Peyer's patch (tissue), 4 donors: ENCODE results near the gene MAP3K7. TPM values are rescaled to one million over a fixed set of nuclear protein-coding genes. Genes with fewer than 3 reads are reported as not detected.

Experiments
- DNase-seq, 3 donors: peaks; one replicate each; pipeline ENCODE4 v3.0.0-alpha.2; 2017 to 2019
- H3K27ac ChIP-seq, 4 donors: fragments of 200-600 bp; sonication (generic); one replicate each; pipeline ENCODE4 v1.5.1; 2016 to 2019
- H3K27me3 ChIP-seq, 2 donors: fragments of 200-600 bp; sonication (generic); one replicate each; pipeline ENCODE4 v1.5.1; 2019
- H3K36me3 ChIP-seq, 3 donors: fragments of 200-600 bp; sonication (generic); one replicate each; pipeline ENCODE4 v1.5.1; 2016 to 2019
- H3K4me1 ChIP-seq, 4 donors: fragments of 200-600 bp; sonication (generic); one replicate each; pipeline ENCODE4 v1.5.1; 2016 to 2019
- H3K4me3 ChIP-seq, 4 donors: fragments of 200-600 bp; sonication (generic); 1 replicate in 3 of 4; 2 replicates in 1 of 4; pipeline ENCODE4 v1.5.1; 2016 to 2019; ENCODE audit warnings: mild to moderate bottlenecking in 1 of 4
- H3K9me3 ChIP-seq, 4 donors: fragments of 200-600 bp; sonication (generic); one replicate each; pipeline ENCODE4 v1.5.1; 2016 to 2019; ENCODE audit warnings: mild to moderate bottlenecking in 1 of 4
- CTCF ChIP-seq, 6 experiments: fragments of 450-650 bp in 4 of 6; fragments of 200-600 bp in 2 of 6; sonication (generic) in 1 of 6; IDR thresholded peaks; one replicate each; pipeline ENCODE4 v1.5.1; 2017 to 2019; ENCODE audit warnings: antibody characterized with exemption in 6 of 6, mild to moderate bottlenecking in 3 of 6, moderate library complexity in 1 of 6
- POLR2A ChIP-seq, 2 donors: fragments of 450-650 bp; IDR thresholded peaks; one replicate each; pipeline ENCODE4 v1.5.1; 2017; ENCODE audit warnings: antibody characterized with exemption in 2 of 2, mild to moderate bottlenecking in 2 of 2, moderate library complexity in 2 of 2
- total RNA-seq, 4 donors: library from RNA; depleted of rRNA; stranded (reverse); fragments of >200 nt; gene quantifications; one replicate each; pipeline ENCODE4 v1.1.0, GENCODE V29; 2016

Gene MAP3K7
- total RNA-seq, 4 donors from 2014 or later: 20.8 to 30.5 (median 25.1) TPM

GRCh38 chr6:90495216-90495817 lies 91.6 kb downstream of the MAP3K7 start:
- no peak for DNase-seq
- Histone ChIP-seq H3K36me3 (no peaks in the 10 kb centered on the region), H3K27me3 (no peaks in the 10 kb centered on the region), H3K9me3 (no peaks in the 10 kb centered on the region), H3K4me3 (no peak overlapping the region), H3K27ac (no peak overlapping the region), H3K4me1 (no peaks in the 10 kb centered on the region)
- TF ChIP-seq POLR2A (IDR thresholded peaks at IDR 0.05) (no peak), CTCF (IDR thresholded peaks at IDR 0.05) (no peak)

DNA sequence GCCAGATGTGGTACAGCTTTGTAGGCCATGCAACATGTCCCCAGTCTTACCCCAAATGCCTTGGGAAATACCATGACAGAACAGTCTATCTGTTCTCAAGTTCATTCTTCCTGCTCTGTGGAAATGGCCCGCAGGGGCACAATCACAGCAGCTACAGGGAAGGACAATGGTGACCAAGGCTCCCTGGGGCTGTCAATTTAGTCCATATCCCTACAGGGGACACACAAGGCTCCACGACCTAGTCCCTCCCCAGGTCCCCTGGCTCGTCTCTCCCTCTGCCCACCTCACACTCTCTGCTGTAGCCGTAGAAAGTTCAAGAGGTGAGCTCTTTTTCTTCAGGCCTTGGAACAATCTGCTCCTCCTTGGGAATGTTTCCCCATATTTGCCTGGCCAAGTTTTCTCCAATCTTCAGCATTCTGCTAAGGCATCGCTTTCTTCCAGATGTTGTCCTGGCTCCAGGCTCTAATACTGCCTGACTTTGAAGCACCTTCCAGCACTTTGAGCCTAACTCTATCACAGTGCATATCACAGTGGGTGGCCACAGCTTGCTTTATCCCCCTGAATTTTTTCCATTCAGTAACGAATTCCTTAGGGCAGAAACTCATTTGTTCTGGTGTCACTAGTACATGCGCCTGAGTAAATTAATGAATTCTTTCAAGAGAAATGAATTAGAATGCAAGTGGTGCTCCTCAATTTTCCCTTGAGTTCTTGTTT lies 92.6 kb downstream of the MAP3K7 start:
- Histone ChIP-seq H3K27ac (no peak overlapping the region), H3K4me1 (no peaks in the 10 kb centered on the region), H3K27me3 (no peaks in the 10 kb centered on the region), H3K9me3 (no peaks in the 10 kb centered on the region), H3K36me3 (no peaks in the 10 kb centered on the region), H3K4me3 (no peak overlapping the region)
- TF ChIP-seq CTCF (IDR thresholded peaks at IDR 0.05) (no peak), POLR2A (IDR thresholded peaks at IDR 0.05) (no peak)
- no peak for DNase-seq

GRCh38 chr6:90493332-90493731 lies 93.5 kb downstream of the MAP3K7 start:
- H3K27me3 ChIP-seq: no peaks in the 10 kb centered on the region
- TF ChIP-seq POLR2A (IDR thresholded peaks at IDR 0.05): no peak
- no peak for TF ChIP-seq CTCF (IDR thresholded peaks at IDR 0.05)
- DNase-seq: no peak
- no peak overlapping the region for H3K27ac ChIP-seq
- H3K4me3 ChIP-seq: no peak overlapping the region
- H3K36me3 ChIP-seq: no peaks in the 10 kb centered on the region
- no peaks in the 10 kb centered on the region for H3K9me3 ChIP-seq
- H3K4me1 ChIP-seq: no peaks in the 10 kb centered on the region

DNA sequence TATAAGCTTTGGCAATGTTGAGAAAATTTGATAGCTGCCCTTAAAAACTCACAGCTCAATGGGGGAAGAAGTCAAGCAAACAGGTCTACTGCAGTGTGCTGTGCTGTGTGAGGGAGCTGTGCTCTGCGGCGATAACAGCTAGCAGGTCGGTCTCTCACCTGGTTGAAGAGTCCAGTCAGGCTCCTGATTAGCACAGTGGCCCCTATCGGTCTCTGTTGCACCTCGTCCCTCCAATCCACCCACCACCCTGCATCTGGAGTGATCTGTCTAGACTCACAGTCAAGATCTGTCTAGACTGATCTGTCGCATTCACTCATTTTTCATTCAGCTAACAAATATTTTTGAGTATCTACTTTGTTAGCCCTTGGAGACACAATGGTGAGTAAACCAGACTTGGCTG lies 94.1 kb downstream of the MAP3K7 start:
- Histone ChIP-seq H3K27ac (no peak overlapping the region), H3K27me3 (no peaks in the 10 kb centered on the region), H3K4me1 (no peaks in the 10 kb centered on the region), H3K9me3 (no peaks in the 10 kb centered on the region), H3K36me3 (no peaks in the 10 kb centered on the region), H3K4me3 (no peak overlapping the region)
- no peak for DNase-seq
- TF ChIP-seq CTCF (IDR thresholded peaks at IDR 0.05): no peak
- no peak for TF ChIP-seq POLR2A (IDR thresholded peaks at IDR 0.05)

- Histone ChIP-seq H3K36me3 (no peaks in the 10 kb centered on the region), H3K27me3 (no peaks in the 10 kb centered on the region), H3K4me1 (no peaks in the 10 kb centered on the region), H3K4me3 (no peak overlapping the region), H3K9me3 (no peaks in the 10 kb centered on the region), H3K27ac (no peak overlapping the region)
- no peak for DNase-seq
- no peak for TF ChIP-seq POLR2A (IDR thresholded peaks at IDR 0.05)
- no peak for TF ChIP-seq CTCF (IDR thresholded peaks at IDR 0.05)
Measured at GRCh38 chr6:90492369-90492768, 94.5 kb downstream of the MAP3K7 start.
